IMR-90 (cell line): ENCODE data around the gene NIPBL. TPM values are rescaled to one million over a fixed set of nuclear protein-coding genes. Genes with fewer than 3 reads are reported as not detected.

Source experiments
- ATAC-seq: fragments of 200-7000 bp; cut with Tn5 transposase; 2 replicates; pipeline ENCODE4 v1.9.1; 2020; ENCODE audit warnings: low read depth, mild to moderate bottlenecking, moderate library complexity
- BruUV-seq: library from RNA; stranded (reverse); fragments of 400-500 nt; replicated peaks from 2 replicates; lab custom pipeline; 2021; lab: Mats Ljungman, UMichigan
- CTCF ChIA-PET: fragments of 300-600 bp; formaldehyde crosslinking; extraction: SDS; loops from one replicate; lab custom pipeline; 2021; ENCODE audit warnings: antibody characterized with exemption; lab: Yijun Ruan, JAX
- POLR2A ChIA-PET: fragments of 300-600 bp; sonication (Branson Sonifier 250); formaldehyde crosslinking; loops from one replicate; lab custom pipeline; 2022; ENCODE audit warnings: antibody characterized with exemption; ENCODE audit not compliant: unreplicated experiment; lab: Charles Lee
- DNase-seq: peaks from one replicate; pipeline ENCODE4 v3.0.0; 2013
- H2AFZ ChIP-seq: replicated peaks from 2 replicates; pipeline ENCODE3; 2013; ENCODE audit warnings: low read length, mild to moderate bottlenecking; ENCODE audit not compliant: poor library complexity
- H2AK5ac ChIP-seq: 2 replicates; pipeline ENCODE4 v1.6.1; 2013; ENCODE audit warnings: low read depth, low read length, inconsistent platforms
- H2AK9ac ChIP-seq: replicated peaks from 2 replicates; pipeline ENCODE3; 2013; ENCODE audit warnings: mild to moderate bottlenecking, low read depth, low read length, moderate library complexity; ENCODE audit not compliant: poor library complexity
- H2BK120ac ChIP-seq: 2 replicates; pipeline ENCODE4 v1.6.1; 2013; ENCODE audit warnings: low read depth, low read length, inconsistent platforms
- H2BK15ac ChIP-seq: 3 replicates; pipeline ENCODE4 v1.6.1; 2013; ENCODE audit warnings: low read depth, low read length, inconsistent platforms
- H2BK20ac ChIP-seq: 2 replicates; pipeline ENCODE4 v1.6.1; 2013; ENCODE audit warnings: low read depth, mild to moderate bottlenecking, inconsistent platforms, low read length, moderate library complexity
- H2BK5ac ChIP-seq: 2 replicates; pipeline ENCODE4 v1.6.1; 2013; ENCODE audit warnings: mild to moderate bottlenecking, low read depth, low read length, inconsistent platforms; ENCODE audit not compliant: poor library complexity, severe bottlenecking
- H3K14ac ChIP-seq: replicated peaks from 2 replicates; pipeline ENCODE4 v1.6.1; 2013; ENCODE audit warnings: low read depth, low read length, inconsistent platforms
- H3K18ac ChIP-seq: 2 replicates; pipeline ENCODE4 v1.6.1; 2013; ENCODE audit warnings: low read depth, low read length, control low read depth
- H3K23ac ChIP-seq: 2 replicates; pipeline ENCODE4 v1.6.1; 2013; ENCODE audit warnings: low read depth, low read length, inconsistent platforms
- H3K27ac ChIP-seq: 2 replicates; pipeline ENCODE4 v1.5.1; 2013; ENCODE audit warnings: mild to moderate bottlenecking, control low read depth, low read length; ENCODE audit not compliant: insufficient read depth
- H3K27me3 ChIP-seq: 2 replicates; pipeline ENCODE4 v1.6.1; 2013; ENCODE audit warnings: low read length; ENCODE audit not compliant: control insufficient read depth, insufficient read depth
- H3K36me3 ChIP-seq: 2 replicates; pipeline ENCODE4 v1.6.1; 2013; ENCODE audit warnings: low read length, mixed read lengths; ENCODE audit not compliant: control insufficient read depth, insufficient read depth
- H3K4ac ChIP-seq: 2 replicates; pipeline ENCODE4 v1.6.1; 2013; ENCODE audit warnings: low read depth, low read length, inconsistent platforms
- H3K4me1 ChIP-seq: 2 replicates; pipeline ENCODE4 v1.6.1; 2013; ENCODE audit warnings: low read length, mixed read lengths; ENCODE audit not compliant: control insufficient read depth, insufficient read depth
- H3K4me2 ChIP-seq: 2 replicates; pipeline ENCODE4 v1.6.1; 2013; ENCODE audit warnings: low read depth, mild to moderate bottlenecking, control low read depth, low read length, moderate library complexity
- H3K4me3 ChIP-seq: 2 replicates; pipeline ENCODE4 v1.5.1; 2013; ENCODE audit warnings: low read depth, mild to moderate bottlenecking, control low read depth, low read length, moderate library complexity; ENCODE audit not compliant: insufficient read depth
- H3K56ac ChIP-seq: 2 replicates; pipeline ENCODE4 v1.6.1; 2013; ENCODE audit warnings: low read length, inconsistent platforms; ENCODE audit not compliant: insufficient read depth; ENCODE audit errors: extremely low read depth
- H3K79me1 ChIP-seq, 2 experiments: 2 replicates each; pipeline ENCODE4 v1.6.1; 2013; ENCODE audit warnings: low read length in 2 of 2, inconsistent platforms in 1 of 2, low read depth in 1 of 2
- H3K9ac ChIP-seq: 2 replicates; pipeline ENCODE4 v1.6.1; 2013; ENCODE audit warnings: low read depth, low read length, control low read depth
- H3K9me1 ChIP-seq: 2 replicates; pipeline ENCODE4 v1.6.1; 2013; ENCODE audit warnings: low read length, inconsistent platforms; ENCODE audit not compliant: insufficient read depth
- H3K9me3 ChIP-seq: 2 replicates; pipeline ENCODE4 v1.6.1; 2013; ENCODE audit warnings: low read length; ENCODE audit not compliant: control insufficient read depth, insufficient read depth
- H4K20me1 ChIP-seq: 2 replicates; pipeline ENCODE4 v1.6.1; 2013; ENCODE audit warnings: low read length, inconsistent platforms; ENCODE audit not compliant: insufficient read depth
- H4K5ac ChIP-seq: 2 replicates; pipeline ENCODE4 v1.6.1; 2013; ENCODE audit warnings: mild to moderate bottlenecking, low read depth, low read length, control low read depth
- H4K8ac ChIP-seq, 2 experiments: 2 replicates each; pipeline ENCODE4 v1.6.1; 2013; ENCODE audit warnings: low read depth in 2 of 2, low read length in 2 of 2, control low read depth in 1 of 2, inconsistent platforms in 1 of 2
- H4K91ac ChIP-seq: 2 replicates; pipeline ENCODE4 v1.6.1; 2013; ENCODE audit warnings: low read depth, low read length, inconsistent platforms; ENCODE audit not compliant: insufficient read depth
- BHLHE40 ChIP-seq: fragments of 150-350 bp; IDR thresholded peaks from 2 replicates; pipeline ENCODE4 v1.6.1; 2016; ENCODE audit warnings: mild to moderate bottlenecking, low read depth, low read length
- CHD1 ChIP-seq: IDR thresholded peaks from 2 replicates; pipeline ENCODE4 v1.6.1; 2012; ENCODE audit warnings: low read depth, low read length, improper control_type of control experiment
- ELK1 ChIP-seq: fragments of 150-350 bp; IDR thresholded peaks from 2 replicates; pipeline ENCODE4 v1.6.1; 2016; ENCODE audit warnings: low read depth, mild to moderate bottlenecking, low read length, moderate library complexity, borderline replicate concordance
- MAFK ChIP-seq: IDR thresholded peaks from 2 replicates; pipeline ENCODE4 v1.6.1; 2012; ENCODE audit warnings: low read depth, low read length, improper control_type of control experiment
- MXI1 ChIP-seq: IDR thresholded peaks from 2 replicates; pipeline ENCODE4 v1.6.1; 2012; ENCODE audit warnings: low read depth, mild to moderate bottlenecking, low read length, moderate library complexity, borderline replicate concordance
- NFE2L2 ChIP-seq: fragments of 150-350 bp; IDR thresholded peaks from 2 replicates; pipeline ENCODE4 v1.6.1; 2016; ENCODE audit warnings: low read depth, mild to moderate bottlenecking, low read length
- WGBS, 2 experiments: methylation state at CpG; one replicate each; pipeline versions ENCODE4 v1.1.5 to v1.1.7; 2013; ENCODE audit warnings: missing lambda C conversion rate in 2 of 2; ENCODE audit not compliant: insufficient read length in 1 of 2; ENCODE audit errors: extremely low coverage in 2 of 2; 5-methylcytosine and 5-hydroxymethylcytosine counted together
- dilution Hi-C: fragments of 300-500 bp; cut with HindIII; formaldehyde crosslinking; loops from one replicate; pipeline ENCODE4 v1.14.3; 2018; ENCODE audit warnings: low sequenced_read_pairs; ENCODE audit not compliant: unreplicated experiment
- in situ Hi-C: fragments of 300-500 bp; cut with MboI; formaldehyde crosslinking; loops from 3 replicates; pipeline ENCODE4 v1.14.3; 2019; ENCODE audit warnings: low sequenced_read_pairs, inconsistent platforms, mixed read lengths
- intact Hi-C: fragments of 100-400 bp; cut with micrococcal nuclease; formaldehyde crosslinking; loops from 2 replicates; pipeline ENCODE4 v1.10.0; 2022
- polyA plus RNA-seq, 3 experiments: library from polyadenylated mRNA; depleted of rRNA; stranded (reverse); fragments of >200 nt; gene quantifications; 2 replicates each; pipeline ENCODE4 v1.2.3, GENCODE V29; 2012; ENCODE audit warnings: low replicate concordance in 1 of 3
- total RNA-seq: library from RNA; depleted of rRNA; stranded (reverse); fragments of >200 nt; gene quantifications from 2 replicates; pipeline ENCODE4 v1.2.3, GENCODE V29; 2012
- TF ChIP-seq, protein P1 (sequence below): fragments of 150-350 bp; IDR thresholded peaks from 2 replicates; pipeline ENCODE4 v1.6.1; 2017; ENCODE audit warnings: mild to moderate bottlenecking, antibody characterized with exemption, low read length, low read depth

Gene NIPBL
- total and polyA plus RNA-seq, 2 of the 4 experiments (the other 2 are of a cell fraction) = 8.4 to 46.4 TPM

DNA sequence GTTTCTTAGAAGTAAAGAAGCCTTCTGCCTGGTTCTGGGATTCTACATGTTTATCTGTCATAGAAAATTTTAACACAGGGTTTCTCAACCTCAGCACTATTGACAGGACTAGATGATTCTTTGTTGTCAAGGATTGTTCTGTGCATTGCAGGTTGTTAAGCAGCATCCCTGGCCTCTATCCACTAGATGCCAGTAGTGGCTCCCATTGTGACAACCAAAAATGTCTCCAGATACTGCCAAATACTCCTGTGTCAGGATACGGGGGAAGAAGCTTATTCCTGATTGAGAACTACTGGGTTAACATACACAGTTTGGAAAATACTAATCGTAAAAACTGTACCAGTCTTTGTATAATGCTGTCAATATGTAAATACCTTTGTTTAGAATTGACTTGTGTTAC is 167.1 kb downstream of the NIPBL start:
- Histone ChIP-seq H3K9me3 (no peaks in the 10 kb centered on the region), H3K4me3 (no peak overlapping the region), H2BK5ac (no peak overlapping the region), H3K4ac (no peak overlapping the region), H4K8ac (no peak overlapping the region), H3K9me1 (no peaks in the 10 kb centered on the region), H3K23ac (no peak overlapping the region), H3K27ac (no peak overlapping the region), H3K27me3 (no peaks in the 10 kb centered on the region), H3K4me1 (no peaks in the 10 kb centered on the region), H3K79me1 (no peaks in the 10 kb centered on the region; a peak in 1 of 4 replicates), H2AFZ (no peak overlapping the region), H3K4me2 (no peak overlapping the region), H4K5ac (no peak overlapping the region), H2AK9ac (no peak overlapping the region), H2BK15ac (no peak overlapping the region), H3K56ac (no peak overlapping the region), H2AK5ac (no peak overlapping the region), H3K36me3 (peaks cover 16% of the 10 kb centered on the region), H2BK120ac (no peak overlapping the region), H4K91ac (no peak overlapping the region), H2BK20ac (no peak overlapping the region), H3K14ac (no peak overlapping the region), H3K9ac (no peak overlapping the region), H4K20me1 (no peaks in the 10 kb centered on the region), H3K18ac (no peak overlapping the region)
- intact Hi-C loops = loop anchor here (10.0 kb wide), 1 partner anchor 261 kb away; no protein-coding TSS in a partner anchor
- BruUV-seq = no TSS peak
- no peak; the same call in 1 of the 2 replicates for ATAC-seq
- ChIA-PET CTCF (no interaction called here), POLR2A (no interaction called here)
- TF ChIP-seq, protein P1, sequence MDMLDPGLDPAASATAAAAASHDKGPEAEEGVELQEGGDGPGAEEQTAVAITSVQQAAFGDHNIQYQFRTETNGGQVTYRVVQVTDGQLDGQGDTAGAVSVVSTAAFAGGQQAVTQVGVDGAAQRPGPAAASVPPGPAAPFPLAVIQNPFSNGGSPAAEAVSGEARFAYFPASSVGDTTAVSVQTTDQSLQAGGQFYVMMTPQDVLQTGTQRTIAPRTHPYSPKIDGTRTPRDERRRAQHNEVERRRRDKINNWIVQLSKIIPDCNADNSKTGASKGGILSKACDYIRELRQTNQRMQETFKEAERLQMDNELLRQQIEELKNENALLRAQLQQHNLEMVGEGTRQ = no peak
- TF ChIP-seq MXI1 = no peak
- TF ChIP-seq CHD1 = no peak
- TF ChIP-seq NFE2L2 = no peak
- no peak for TF ChIP-seq MAFK
- TF ChIP-seq ELK1 = no peak
- TF ChIP-seq BHLHE40 = no peak
- dilution Hi-C loops = no loop called here
- in situ Hi-C loops = no loop called here
- DNase-seq = no peak
- no CpG with 5 or more reads among the region's 2 CpGs for WGBS, 2 experiments
